ENCODE measurements around the gene AHNAK2.

The AHNAK2 gene

GRCh38 chr14:105022276-105022670 is 44.1 kb upstream of the AHNAK2 start:
- TF ChIP-seq ZFX (IDR thresholded peaks at IDR 0.05) = no peak
- TF ChIP-seq CTCF (conservative IDR thresholded peaks at IDR 0.05) = no peak
- H3K27ac ChIP-seq = peak overlapping the region; percentile 97

- H3K27ac ChIP-seq = peak overlapping the region; percentile 97
Observed at GRCh38 chr14:105021656-105022275, 43.6 kb upstream of the AHNAK2 start.

GRCh38 chr14:105020815-105021655 is 42.9 kb upstream of the AHNAK2 start, which contains the start of gene CDCA4:
CDCA4 (minus strand) TSS chr14:105021083; CDS start chr14:105011929, 9,154 bp downstream.
- H3K27ac ChIP-seq = peak within 1 kb of the TSS; percentile 97
- TF ChIP-seq CTCF (conservative IDR thresholded peaks at IDR 0.05) (no peak), ZFX (IDR thresholded peaks at IDR 0.05) (peak; percentile 85)

More at GRCh38 chr14:105021656-105022275, 43.6 kb upstream of the AHNAK2 start:
- peak; percentile 52 for TF ChIP-seq CTCF (conservative IDR thresholded peaks at IDR 0.05)
- TF ChIP-seq ZFX (IDR thresholded peaks at IDR 0.05) = no peak

- TF ChIP-seq ZFX (IDR thresholded peaks at IDR 0.05) = peak; percentile 96; the same call in 1 of the 2 replicates
- TF ChIP-seq CTCF (conservative IDR thresholded peaks at IDR 0.05) = no peak
- peak overlapping the region; percentile 97 for H3K27ac ChIP-seq
Observed at GRCh38 chr14:105019861-105020814, 42.0 kb upstream of the AHNAK2 start.

GRCh38 chr14:105018414-105018813 is 40.2 kb upstream of the AHNAK2 start:
- H3K27ac ChIP-seq = peak overlapping the region; percentile 97
- no peak for TF ChIP-seq CTCF (conservative IDR thresholded peaks at IDR 0.05)
- no peak for TF ChIP-seq ZFX (IDR thresholded peaks at IDR 0.05)

GRCh38 chr14:105015905-105016304 is 37.7 kb upstream of the AHNAK2 start:
- no peak for TF ChIP-seq CTCF (conservative IDR thresholded peaks at IDR 0.05)
- TF ChIP-seq ZFX (IDR thresholded peaks at IDR 0.05) = no peak
- H3K27ac ChIP-seq = peak overlapping the region; percentile 6; the same call in 1 of the 2 replicates
